HFFc6 (cell line): Measurements from ENCODE around the gene PTPRM. TPM values are rescaled to one million over a fixed set of nuclear protein-coding genes. Genes with fewer than 3 reads are reported as not detected.

Experiments used
- DNase-seq: peaks from one replicate; pipeline ENCODE4 v3.0.0-alpha.2; 2018
- H3K27ac Mint-ChIP-seq: 2 replicates; pipeline ENCODE4 v1.8.0; 2020; ENCODE audit warnings: mild to moderate bottlenecking, mixed read lengths
- H3K27me3 Mint-ChIP-seq: 2 replicates; pipeline ENCODE4 v1.8.0; 2021; ENCODE audit warnings: mild to moderate bottlenecking, moderate library complexity, mixed read lengths; ENCODE audit not compliant: insufficient read depth
- H3K36me3 Mint-ChIP-seq: 2 replicates; pipeline ENCODE4 v1.8.0; 2021; ENCODE audit warnings: low read depth, mixed read lengths
- H3K4me1 Mint-ChIP-seq: 2 replicates; pipeline ENCODE4 v1.8.0; 2020; ENCODE audit warnings: low read depth, mixed read lengths
- H3K4me3 Mint-ChIP-seq: 2 replicates; pipeline ENCODE4 v1.8.0; 2020; ENCODE audit warnings: mild to moderate bottlenecking, moderate library complexity, mixed read lengths
- H3K9me3 Mint-ChIP-seq: 2 replicates; pipeline ENCODE4 v1.8.0; 2020; ENCODE audit warnings: mild to moderate bottlenecking, mixed read lengths
- CTCF ChIP-seq: fragments of 200-600 bp; sonication (generic); IDR thresholded peaks from 2 replicates; pipeline ENCODE4 v1.5.0; 2021; ENCODE audit warnings: antibody characterized with exemption, mild to moderate bottlenecking
- total RNA-seq, 6 experiments: library from RNA; stranded (reverse); fragmentation: NEBNext Ultra II Directional; extraction: Animal tissue kit (Norgen Biotek cat#: 25700); gene quantifications; 2 replicates in 1 of 6; 3 replicates in 5 of 6; pipeline ENCODE4 v1.2.3, GENCODE V29; 2021

Gene PTPRM
- total RNA-seq, 6 experiments from 2014 or later, result 39.4 to 49.8 (median 43.8) TPM

GRCh38 chr18:8453528-8453927, 886.4 kb downstream of the PTPRM start:
- no peak overlapping the region for H3K27ac Mint-ChIP-seq
- H3K9me3 Mint-ChIP-seq, result no peaks in the 10 kb centered on the region
- no peaks in the 10 kb centered on the region for H3K36me3 Mint-ChIP-seq
- peaks cover 21% of the 10 kb centered on the region for H3K27me3 Mint-ChIP-seq
- TF ChIP-seq CTCF, result no peak
- no peak overlapping the region for H3K4me3 Mint-ChIP-seq
- no peak for DNase-seq
- H3K4me1 Mint-ChIP-seq, result peaks cover under 1% of the 10 kb centered on the region; the same call in 1 of the 2 replicates

GRCh38 chr18:8454136-8454535, 887.0 kb downstream of the PTPRM start:
- DNase-seq, result no peak
- H3K4me1 Mint-ChIP-seq, result no peaks in the 10 kb centered on the region
- no peak overlapping the region for H3K27ac Mint-ChIP-seq
- H3K9me3 Mint-ChIP-seq, result no peaks in the 10 kb centered on the region
- H3K36me3 Mint-ChIP-seq, result no peaks in the 10 kb centered on the region
- H3K27me3 Mint-ChIP-seq, result peaks cover 24% of the 10 kb centered on the region
- no peak for TF ChIP-seq CTCF
- H3K4me3 Mint-ChIP-seq, result no peak overlapping the region

- peaks cover 21% of the 10 kb centered on the region for H3K27me3 Mint-ChIP-seq
- no peaks in the 10 kb centered on the region for H3K4me1 Mint-ChIP-seq
- no peaks in the 10 kb centered on the region for H3K9me3 Mint-ChIP-seq
- no peak for TF ChIP-seq CTCF
- H3K4me3 Mint-ChIP-seq, result no peak overlapping the region
- H3K27ac Mint-ChIP-seq, result no peak overlapping the region
- DNase-seq, result no peak
- no peaks in the 10 kb centered on the region for H3K36me3 Mint-ChIP-seq
Observed at GRCh38 chr18:8455661-8456614, 888.8 kb downstream of the PTPRM start.
